ENCODE measurements around the gene TSPAN5.

TSPAN5 gene

GRCh38 chr4:98510757-98511517, 147.5 kb downstream of the TSPAN5 start:
- H3K27ac ChIP-seq: no peak overlapping the region
- TF ChIP-seq CTCF (conservative IDR thresholded peaks at IDR 0.05) (no peak), ZFX (IDR thresholded peaks at IDR 0.05) (no peak)

GRCh38 chr4:98510340-98510739, 148.1 kb downstream of the TSPAN5 start:
- no peak for TF ChIP-seq ZFX (IDR thresholded peaks at IDR 0.05)
- no peak for TF ChIP-seq CTCF (conservative IDR thresholded peaks at IDR 0.05)
- no peak overlapping the region for H3K27ac ChIP-seq

- TF ChIP-seq CTCF (conservative IDR thresholded peaks at IDR 0.05) (no peak), ZFX (IDR thresholded peaks at IDR 0.05) (no peak)
- no peak overlapping the region for H3K27ac ChIP-seq
Observed at GRCh38 chr4:98509721-98510120, 148.7 kb downstream of the TSPAN5 start.

GRCh38 chr4:98508829-98509598, 149.4 kb downstream of the TSPAN5 start:
- no peak for TF ChIP-seq ZFX (IDR thresholded peaks at IDR 0.05)

GRCh38 chr4:98508248-98508647, 150.2 kb downstream of the TSPAN5 start:
- TF ChIP-seq CTCF (conservative IDR thresholded peaks at IDR 0.05) (no peak), ZFX (IDR thresholded peaks at IDR 0.05) (no peak)
- H3K27ac ChIP-seq: no peak overlapping the region

More at GRCh38 chr4:98508829-98509598, 149.4 kb downstream of the TSPAN5 start:
- no peak overlapping the region for H3K27ac ChIP-seq

- no peak for TF ChIP-seq ZFX (IDR thresholded peaks at IDR 0.05)
- TF ChIP-seq CTCF (conservative IDR thresholded peaks at IDR 0.05): no peak
- H3K27ac ChIP-seq: no peak overlapping the region
Observed at GRCh38 chr4:98507299-98507698, 151.1 kb downstream of the TSPAN5 start.

- TF ChIP-seq ZFX (IDR thresholded peaks at IDR 0.05) (no peak), CTCF (conservative IDR thresholded peaks at IDR 0.05) (peak; percentile 48)
- H3K27ac ChIP-seq: no peak overlapping the region
Observed at GRCh38 chr4:98506462-98507132, 151.8 kb downstream of the TSPAN5 start.
